ENCODE measurements around the gene NLRP1.

NLRP1 gene

GRCh38 chr17:5473906-5474305 lies 110.4 kb downstream of the NLRP1 start:
- DNase-seq (ENCODE audit: low read depth), result no peak

DNA sequence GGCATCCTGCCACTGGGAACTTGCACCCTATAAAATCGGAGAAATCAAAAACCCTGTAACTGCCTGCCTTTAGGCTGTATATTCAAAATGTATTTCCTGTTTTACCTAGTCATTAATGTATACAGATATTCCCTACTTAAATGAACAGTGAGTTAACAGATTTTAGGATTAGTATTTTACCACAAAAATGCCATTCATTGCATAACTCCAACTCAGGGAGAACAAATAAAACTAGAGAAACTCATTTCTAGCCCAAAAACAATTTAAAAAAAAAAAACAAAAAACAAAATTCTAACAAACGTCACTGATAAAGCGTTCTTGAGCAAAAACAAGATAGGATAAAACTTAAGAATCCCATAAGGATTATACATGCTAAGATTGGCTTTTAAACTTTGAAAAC lies 111.8 kb downstream of the NLRP1 start:
- no peak for DNase-seq (ENCODE audit: low read depth)

GRCh38 chr17:5468075-5468473 lies 116.2 kb downstream of the NLRP1 start:
- DNase-seq (ENCODE audit: low read depth), result no peak

DNA sequence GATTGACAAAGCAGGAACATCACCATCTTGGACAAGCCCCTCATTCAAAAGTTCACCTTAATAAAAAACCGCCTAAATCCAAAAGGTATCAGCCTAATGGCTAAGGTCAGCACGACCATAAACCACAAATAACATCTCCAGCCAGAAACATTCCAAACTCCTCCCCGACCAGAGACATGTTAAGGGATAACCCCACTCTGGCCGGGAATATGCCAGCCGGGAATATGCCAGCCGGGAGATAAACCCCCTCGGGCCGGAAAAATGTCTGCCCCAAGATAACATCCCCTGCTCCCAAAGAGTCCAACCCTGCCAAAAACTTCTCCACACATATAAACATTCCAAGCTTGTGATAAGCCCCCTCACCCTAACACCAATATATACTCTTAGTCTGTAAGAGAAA lies 116.9 kb downstream of the NLRP1 start:
- no peak for DNase-seq (ENCODE audit: low read depth)

GRCh38 chr17:5466295-5466694 lies 118.0 kb downstream of the NLRP1 start:
- DNase-seq (ENCODE audit: low read depth), result no peak

DNA sequence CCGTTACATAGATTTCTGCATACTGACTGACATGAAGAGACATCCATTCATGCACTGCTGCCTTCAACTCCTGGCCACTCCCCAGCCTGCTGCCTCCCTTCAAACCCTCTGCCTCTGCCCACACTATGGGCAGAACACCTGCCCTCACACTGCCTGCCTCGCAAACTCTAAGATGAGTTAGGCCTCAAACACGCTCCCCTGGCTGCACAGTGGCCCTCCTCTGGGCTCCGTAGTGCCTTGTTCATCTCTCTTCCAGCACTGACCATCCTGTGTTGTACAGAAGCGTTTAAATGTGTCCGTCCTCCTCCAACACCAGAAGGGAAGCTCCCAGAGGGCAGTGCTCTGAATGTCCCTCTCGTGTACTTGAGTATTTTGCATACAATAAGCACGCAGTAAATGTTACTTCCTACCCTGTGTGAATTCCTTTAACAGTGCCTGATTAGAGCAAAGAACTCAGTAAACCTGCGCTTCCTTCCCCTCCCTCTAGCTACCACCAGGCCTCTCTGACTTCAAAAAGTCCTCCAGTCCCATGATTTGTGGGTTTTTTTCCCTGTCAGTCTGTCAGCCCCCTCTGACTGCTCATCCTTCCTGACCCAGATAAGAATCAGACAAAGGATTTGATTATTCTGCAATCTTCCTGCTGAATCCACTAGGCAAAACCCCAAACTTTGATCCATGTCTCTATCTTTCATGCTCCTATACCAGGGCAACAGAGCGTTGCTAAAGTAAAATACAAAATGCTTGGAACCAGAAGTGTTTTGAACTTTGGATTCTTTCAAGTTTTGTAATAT lies 119.4 kb downstream of the NLRP1 start:
- no peak for DNase-seq (ENCODE audit: low read depth)

All from T-helper 22 cell (primary cell).